H9 (cell line): ENCODE data around the gene GRIK4. TPM values are rescaled to one million over a fixed set of nuclear protein-coding genes. Genes with fewer than 3 reads are reported as not detected.

Experiments
- DNase-seq: peaks from one replicate; pipeline ENCODE4 v3.0.0-alpha.2; 2017
- H2AFZ ChIP-seq: one replicate; pipeline ENCODE4 v1.6.1; 2013; ENCODE audit warnings: mild to moderate bottlenecking, low read length, control low read depth, moderate library complexity
- H2AK5ac ChIP-seq: 2 replicates; pipeline ENCODE4 v1.6.1; 2013; ENCODE audit warnings: low read length, control low read depth, mixed read lengths; ENCODE audit not compliant: insufficient read length
- H2BK120ac ChIP-seq: one replicate; pipeline ENCODE4 v1.6.1; 2013; ENCODE audit warnings: low read depth, mild to moderate bottlenecking, low read length, control low read depth, inconsistent platforms; ENCODE audit not compliant: poor library complexity, severe bottlenecking
- H2BK12ac ChIP-seq: 2 replicates; pipeline ENCODE4 v1.6.1; 2013; ENCODE audit warnings: low read length, control low read depth, mixed read lengths, low read depth; ENCODE audit not compliant: insufficient read length
- H2BK15ac ChIP-seq: 2 replicates; pipeline ENCODE4 v1.6.1; 2013; ENCODE audit warnings: low read depth, low read length, control low read depth
- H2BK20ac ChIP-seq: one replicate; pipeline ENCODE4 v1.6.1; 2013; ENCODE audit warnings: low read depth, mild to moderate bottlenecking, low read length, control low read depth, inconsistent platforms; ENCODE audit not compliant: poor library complexity, severe bottlenecking
- H2BK5ac ChIP-seq: 2 replicates; pipeline ENCODE4 v1.6.1; 2013; ENCODE audit warnings: low read length, control low read depth, mixed read lengths; ENCODE audit not compliant: insufficient read length
- H3K14ac ChIP-seq: 2 replicates; pipeline ENCODE4 v1.6.1; 2013; ENCODE audit warnings: low read length, control low read depth; ENCODE audit not compliant: insufficient read depth
- H3K18ac ChIP-seq: 2 replicates; pipeline ENCODE4 v1.6.1; 2013; ENCODE audit warnings: low read depth, mild to moderate bottlenecking, mixed read lengths, low read length, control low read depth; ENCODE audit not compliant: insufficient read length
- H3K23ac ChIP-seq: 2 replicates; pipeline ENCODE4 v1.6.1; 2013; ENCODE audit warnings: low read length, control low read depth, mixed read lengths, low read depth; ENCODE audit not compliant: insufficient read length
- H3K23me2 ChIP-seq: 2 replicates; pipeline ENCODE4 v1.6.1; 2013; ENCODE audit warnings: low read depth, mild to moderate bottlenecking, mixed read lengths, low read length, control low read depth; ENCODE audit not compliant: insufficient read length, poor library complexity, severe bottlenecking
- H3K27ac ChIP-seq: 2 replicates; pipeline ENCODE4 v1.5.1; 2013; ENCODE audit warnings: low read length, control low read depth, mixed read lengths, low read depth; ENCODE audit not compliant: insufficient read length
- H3K27me3 ChIP-seq: 2 replicates; pipeline ENCODE4 v1.6.1; 2013; ENCODE audit warnings: low read length, control low read depth, inconsistent platforms; ENCODE audit not compliant: insufficient read depth
- H3K4ac ChIP-seq: 2 replicates; pipeline ENCODE4 v1.6.1; 2013; ENCODE audit warnings: low read depth, mild to moderate bottlenecking, control low read depth, inconsistent platforms, low read length, moderate library complexity
- H3K4me1 ChIP-seq: 2 replicates; pipeline ENCODE4 v1.6.1; 2013; ENCODE audit warnings: low read length, control low read depth, inconsistent platforms; ENCODE audit not compliant: insufficient read depth
- H3K4me2 ChIP-seq: 2 replicates; pipeline ENCODE4 v1.6.1; 2013; ENCODE audit warnings: low read length, control low read depth, mixed read lengths; ENCODE audit not compliant: insufficient read length, insufficient read depth
- H3K56ac ChIP-seq: 2 replicates; pipeline ENCODE4 v1.6.1; 2013; ENCODE audit warnings: low read depth, mild to moderate bottlenecking, mixed read lengths, low read length, control low read depth; ENCODE audit not compliant: insufficient read length
- H3K79me1 ChIP-seq: 2 replicates; pipeline ENCODE4 v1.6.1; 2013; ENCODE audit warnings: low read depth, mild to moderate bottlenecking, moderate library complexity, low read length, control low read depth, inconsistent platforms; ENCODE audit not compliant: insufficient read depth, poor library complexity, severe bottlenecking
- H3K79me2 ChIP-seq: 2 replicates; pipeline ENCODE4 v1.6.1; 2013; ENCODE audit warnings: low read length, control low read depth, inconsistent platforms; ENCODE audit not compliant: insufficient read depth
- H3K9ac ChIP-seq: 2 replicates; pipeline ENCODE4 v1.6.1; 2013; ENCODE audit warnings: low read length, control low read depth, mixed read lengths; ENCODE audit not compliant: insufficient read length; ENCODE audit errors: extremely low read depth
- H3K9me3 ChIP-seq: one replicate; pipeline ENCODE4 v1.6.1; 2013; ENCODE audit warnings: low read depth, low read length, inconsistent platforms; ENCODE audit not compliant: control insufficient read depth
- H3T11ph ChIP-seq: one replicate; pipeline ENCODE4 v1.6.1; 2013; ENCODE audit warnings: mild to moderate bottlenecking, low read length, control low read depth, inconsistent platforms
- H4K20me1 ChIP-seq: one replicate; pipeline ENCODE4 v1.6.1; 2013; ENCODE audit not compliant: control insufficient read depth, insufficient read length, insufficient read depth
- H4K5ac ChIP-seq: 2 replicates; pipeline ENCODE4 v1.6.1; 2013; ENCODE audit warnings: low read depth, mild to moderate bottlenecking, mixed read lengths, low read length, control low read depth; ENCODE audit not compliant: insufficient read length
- H4K8ac ChIP-seq: replicated peaks from 2 replicates; pipeline ENCODE4 v1.6.1; 2013; ENCODE audit warnings: low read length, control low read depth, mixed read lengths, low read depth; ENCODE audit not compliant: insufficient read length
- H4K91ac ChIP-seq: 2 replicates; pipeline ENCODE4 v1.6.1; 2013; ENCODE audit warnings: low read depth, mild to moderate bottlenecking, moderate library complexity, mixed read lengths, low read length, control low read depth; ENCODE audit not compliant: insufficient read length
- H3K27ac Mint-ChIP-seq, 3 experiments: 2 replicates in 2 of 3; 3 replicates in 1 of 3; pipeline ENCODE4 v1.8.0; 2020 to 2021; ENCODE audit warnings: mixed read lengths in 3 of 3, mild to moderate bottlenecking in 1 of 3, moderate library complexity in 1 of 3
- H3K27me3 Mint-ChIP-seq: 2 replicates; pipeline ENCODE4 v1.8.0; 2021; ENCODE audit warnings: low read depth, mild to moderate bottlenecking, moderate library complexity, mixed read lengths
- H3K36me3 Mint-ChIP-seq, 3 experiments: 2 replicates in 2 of 3; 3 replicates in 1 of 3; pipeline ENCODE4 v1.8.0; 2020 to 2021; ENCODE audit warnings: low read depth in 3 of 3, mixed read lengths in 3 of 3; ENCODE audit not compliant: insufficient read depth in 1 of 3
- H3K4me1 Mint-ChIP-seq, 2 experiments: 2 replicates each; pipeline ENCODE4 v1.8.0; 2020; ENCODE audit warnings: mixed read lengths in 2 of 2
- H3K4me3 Mint-ChIP-seq, 2 experiments: 2 replicates in 1 of 2; 3 replicates in 1 of 2; pipeline ENCODE4 v1.8.0; 2020 to 2021; ENCODE audit warnings: mild to moderate bottlenecking in 2 of 2, mixed read lengths in 2 of 2, moderate library complexity in 1 of 2
- H3K9me3 Mint-ChIP-seq, 2 experiments: 2 replicates in 1 of 2; 3 replicates in 1 of 2; pipeline ENCODE4 v1.8.0; 2020; ENCODE audit warnings: mild to moderate bottlenecking in 2 of 2, mixed read lengths in 2 of 2, moderate library complexity in 1 of 2
- WGBS: extraction: QIAGEN DNeasy Blood & Tissue Kit; methylation state at CpG from one replicate; pipeline ENCODE4 v1.1.7; 2013; ENCODE audit warnings: missing lambda C conversion rate, low lambda C conversion rate, mixed read lengths; ENCODE audit not compliant: insufficient read length; ENCODE audit errors: extremely low coverage; 5-methylcytosine and 5-hydroxymethylcytosine counted together
- total RNA-seq: library from RNA; stranded (reverse); gene quantifications from 2 replicates; pipeline ENCODE4 v1.2.1, GENCODE V29; 2021
- TF ChIP-seq, protein P1 (sequence below): fragments of 200-600 bp; sonication (generic); conservative IDR thresholded peaks from 3 replicates; pipeline ENCODE4 v1.8.0; 2021; ENCODE audit warnings: antibody characterized with exemption, mild to moderate bottlenecking

The GRIK4 gene
- total RNA-seq, 1 experiment from 2014 or later: 2.3 TPM

DNA sequence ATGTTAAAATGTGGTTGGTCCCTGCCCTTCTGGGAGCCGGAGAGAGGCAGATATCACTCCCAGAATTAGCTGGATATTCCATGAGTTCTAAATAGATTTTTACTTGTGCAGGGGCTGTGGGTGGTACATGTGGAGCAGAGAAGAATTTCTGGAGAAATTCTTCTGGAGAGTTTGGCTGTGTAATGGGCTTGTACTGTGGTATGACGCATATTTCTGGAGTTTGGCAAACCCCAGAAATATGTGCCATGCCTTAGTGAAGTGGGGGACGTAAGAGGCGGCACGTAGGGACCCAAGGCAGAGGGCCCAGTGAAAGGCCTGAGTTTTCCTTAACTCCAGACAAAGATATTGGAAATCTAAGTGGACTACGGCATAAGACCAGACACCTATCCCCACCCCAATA is 461.1 kb downstream of the GRIK4 start:
- Mint-ChIP-seq H3K9me3 (no peaks in the 10 kb centered on the region), H3K27me3 (no peaks in the 10 kb centered on the region; the same call in 1 of the 2 replicates), H3K4me3 (no peak overlapping the region), H3K36me3 (no peaks in the 10 kb centered on the region), H3K4me1 (peaks cover 6 to 8% of the 10 kb centered on the region in 2 experiments), H3K27ac (no peak overlapping the region)
- Histone ChIP-seq H4K5ac (no peak overlapping the region), H3T11ph (no peak overlapping the region), H3K56ac (no peak overlapping the region), H3K14ac (no peak overlapping the region), H3K27me3 (no peaks in the 10 kb centered on the region), H3K79me2 (no peaks in the 10 kb centered on the region), H2AK5ac (no peak overlapping the region), H2BK120ac (no peak overlapping the region), H4K91ac (no peak overlapping the region), H2BK15ac (no peak overlapping the region), H3K9me3 (no peaks in the 10 kb centered on the region), H4K8ac (no peak overlapping the region), H2AFZ (no peak overlapping the region), H3K27ac (no peak overlapping the region), H3K4me2 (no peak overlapping the region), H2BK5ac (no peak overlapping the region), H3K4me1 (no peaks in the 10 kb centered on the region), H4K20me1 (no peaks in the 10 kb centered on the region), H3K4ac (no peak overlapping the region), H3K23ac (no peak overlapping the region), H3K18ac (no peak overlapping the region), H3K9ac (no peak overlapping the region), H3K23me2 (no peaks in the 10 kb centered on the region), H3K79me1 (no peaks in the 10 kb centered on the region), H2BK12ac (no peak overlapping the region), H2BK20ac (no peak overlapping the region)
- TF ChIP-seq, protein P1, sequence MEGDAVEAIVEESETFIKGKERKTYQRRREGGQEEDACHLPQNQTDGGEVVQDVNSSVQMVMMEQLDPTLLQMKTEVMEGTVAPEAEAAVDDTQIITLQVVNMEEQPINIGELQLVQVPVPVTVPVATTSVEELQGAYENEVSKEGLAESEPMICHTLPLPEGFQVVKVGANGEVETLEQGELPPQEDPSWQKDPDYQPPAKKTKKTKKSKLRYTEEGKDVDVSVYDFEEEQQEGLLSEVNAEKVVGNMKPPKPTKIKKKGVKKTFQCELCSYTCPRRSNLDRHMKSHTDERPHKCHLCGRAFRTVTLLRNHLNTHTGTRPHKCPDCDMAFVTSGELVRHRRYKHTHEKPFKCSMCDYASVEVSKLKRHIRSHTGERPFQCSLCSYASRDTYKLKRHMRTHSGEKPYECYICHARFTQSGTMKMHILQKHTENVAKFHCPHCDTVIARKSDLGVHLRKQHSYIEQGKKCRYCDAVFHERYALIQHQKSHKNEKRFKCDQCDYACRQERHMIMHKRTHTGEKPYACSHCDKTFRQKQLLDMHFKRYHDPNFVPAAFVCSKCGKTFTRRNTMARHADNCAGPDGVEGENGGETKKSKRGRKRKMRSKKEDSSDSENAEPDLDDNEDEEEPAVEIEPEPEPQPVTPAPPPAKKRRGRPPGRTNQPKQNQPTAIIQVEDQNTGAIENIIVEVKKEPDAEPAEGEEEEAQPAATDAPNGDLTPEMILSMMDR: no peak
- WGBS: no CpG with 5 or more reads among the region's 6 CpGs
- DNase-seq: no peak
